Measurements from ENCODE around the gene ORM2. TPM values are rescaled to one million over a fixed set of nuclear protein-coding genes. Genes with fewer than 3 reads are reported as not detected.

The ORM2 gene
- total and polyA plus RNA-seq, 2 of the 8 experiments (the other 6 are each of a cell fraction or from before 2014, with no cell fraction given) = 1.3 TPM; not detected in 1

DNA sequence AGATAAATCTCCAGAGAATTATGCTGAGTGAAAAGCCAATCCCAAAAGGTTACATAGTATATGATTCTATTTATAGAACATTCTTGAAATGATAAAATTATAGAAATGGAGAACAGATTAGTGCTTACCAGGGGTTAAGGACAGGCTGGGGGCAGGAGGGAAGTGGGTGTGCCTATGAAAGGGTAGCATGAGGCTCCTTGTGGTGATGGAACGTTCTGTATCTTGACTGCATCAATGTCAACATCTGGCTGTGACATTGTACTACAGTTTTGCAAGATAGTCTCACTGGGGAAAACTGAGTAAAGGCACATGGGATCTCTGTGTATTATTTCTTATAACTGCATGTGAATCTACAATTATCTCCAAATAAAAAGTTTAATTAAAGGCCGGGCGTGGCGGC, 22.3 kb downstream of the ORM2 start:
- POLR2A ChIA-PET (ENCODE audit: partially characterized antibody) = interaction anchor here (0.9 to 1.9 kb wide), 4 partner anchors 16 to 43 kb away, joined by 3 to 4 read pairs (median 4); no protein-coding TSS in a partner anchor
- Histone ChIP-seq H4K20me1 (replicated peaks in 1 of 2; ENCODE audit: control insufficient read depth in 1 of 2, insufficient read depth in 2 of 2, low read length in 2 of 2) (no peaks in the 10 kb centered on the region), H3K56ac (replicated peaks; ENCODE audit: insufficient read length, low read depth, low read length) (no peak overlapping the region), H3K23me2 (ENCODE audit: low read depth, low read length) (no peaks in the 10 kb centered on the region), H3K23ac (ENCODE audit: insufficient read length) (no peak overlapping the region), H3K27ac (ENCODE audit: low read depth, low read length) (no peak overlapping the region), H3K4me1 (replicated peaks in 1 of 4; ENCODE audit: control insufficient read depth in 3 of 4, insufficient read depth in 4 of 4, low read length in 3 of 4) (peaks cover 4 to 11% (median 8%) of the 10 kb centered on the region in 4 experiments; a peak in 6 of 7 replicates), H2BK120ac (replicated peaks; ENCODE audit: low read depth, low read length) (no peak overlapping the region), H2BK5ac (ENCODE audit: low read depth, low read length) (no peak overlapping the region), H2AK5ac (ENCODE audit: low read depth, low read length) (no peak overlapping the region), H2BK12ac (ENCODE audit: low read depth, low read length) (no peak overlapping the region), H3K4me2 (ENCODE audit: insufficient read depth in 1 of 2, low read depth in 2 of 2, low read length in 2 of 2) (no peak overlapping the region), H4K8ac (ENCODE audit: extremely low read depth, insufficient read depth, low read length) (no peak overlapping the region), H2BK15ac (ENCODE audit: low read length) (no peak overlapping the region), H4K5ac (ENCODE audit: insufficient read length, low read depth, low read length) (no peak overlapping the region), H4K91ac (replicated peaks; ENCODE audit: insufficient read length, low read length) (no peak overlapping the region), H3K79me2 (ENCODE audit: control insufficient read depth in 1 of 2, insufficient read depth in 2 of 2, low read length in 2 of 2) (no peaks in the 10 kb centered on the region), H2AFZ (ENCODE audit: low read length) (no peak overlapping the region), H2BK20ac (ENCODE audit: low read length) (no peak overlapping the region), H3K27me3 (replicated peaks in 1 of 4; ENCODE audit: control insufficient read depth in 3 of 4, extremely low read depth in 1 of 4, insufficient read depth in 3 of 4, low read length in 3 of 4) (no peaks in the 10 kb centered on the region), H3K79me1 (ENCODE audit: low read depth, low read length) (no peaks in the 10 kb centered on the region), H3K18ac (ENCODE audit: extremely low read depth, low read length) (no peak overlapping the region), H3K9ac (replicated peaks in 1 of 4; ENCODE audit: extremely low read depth in 1 of 4, low read depth in 3 of 4, low read length in 3 of 4) (no peak overlapping the region), H3K9me3 (ENCODE audit: insufficient read depth in 2 of 2, low read depth in 1 of 2, low read length in 1 of 2) (no peaks in the 10 kb centered on the region), H3K36me3 (ENCODE audit: control insufficient read depth in 2 of 4, insufficient read depth in 4 of 4, low read length in 3 of 4) (peaks cover 4 to 69% (median 30%) of the 10 kb centered on the region in 4 experiments), H3K14ac (ENCODE audit: insufficient read length) (no peak overlapping the region), H3K4me3 (ENCODE audit: extremely low read depth in 1 of 4, insufficient read depth in 2 of 4, low read depth in 3 of 4, low read length in 4 of 4) (no peak overlapping the region), H3K4ac (replicated peaks; ENCODE audit: insufficient read length, low read depth, low read length) (no peak overlapping the region)
- FAIRE-seq (no peak), DNase-seq (ENCODE audit: low read depth in 1 of 2, low spot score in 2 of 2) (no peak)
- CTCF ChIA-PET (ENCODE audit: partially characterized antibody) = interaction anchor here (1.0 to 4.5 kb wide), 3 partner anchors 13 to 293 kb away, joined by 3 to 21 read pairs (median 3); no protein-coding TSS in a partner anchor
- WGBS, 2 experiments (ENCODE audit: extremely low coverage in 1 of 2, insufficient coverage in 1 of 2, insufficient read length in 1 of 2, insufficient replicate concordance in 2 of 2, low coverage in 1 of 2, low lambda C conversion rate in 2 of 2, missing lambda C conversion rate in 1 of 2) = 100% methylated on average over 4 of the region's 4 CpGs; no CpG with 5 or more reads in 1 of the 2 experiments
- TF ChIP-seq BCL11A (IDR thresholded peaks at IDR 0.05; ENCODE audit: low read depth in 2 of 2, low read length in 2 of 2) = no peak
- TF ChIP-seq BACH1 (IDR thresholded peaks at IDR 0.05; ENCODE audit: low read length) = no peak
- TF ChIP-seq GABPA (IDR thresholded peaks at IDR 0.05; ENCODE audit: borderline replicate concordance, insufficient read depth, low read length) = no peak
- TF ChIP-seq, protein P1, sequence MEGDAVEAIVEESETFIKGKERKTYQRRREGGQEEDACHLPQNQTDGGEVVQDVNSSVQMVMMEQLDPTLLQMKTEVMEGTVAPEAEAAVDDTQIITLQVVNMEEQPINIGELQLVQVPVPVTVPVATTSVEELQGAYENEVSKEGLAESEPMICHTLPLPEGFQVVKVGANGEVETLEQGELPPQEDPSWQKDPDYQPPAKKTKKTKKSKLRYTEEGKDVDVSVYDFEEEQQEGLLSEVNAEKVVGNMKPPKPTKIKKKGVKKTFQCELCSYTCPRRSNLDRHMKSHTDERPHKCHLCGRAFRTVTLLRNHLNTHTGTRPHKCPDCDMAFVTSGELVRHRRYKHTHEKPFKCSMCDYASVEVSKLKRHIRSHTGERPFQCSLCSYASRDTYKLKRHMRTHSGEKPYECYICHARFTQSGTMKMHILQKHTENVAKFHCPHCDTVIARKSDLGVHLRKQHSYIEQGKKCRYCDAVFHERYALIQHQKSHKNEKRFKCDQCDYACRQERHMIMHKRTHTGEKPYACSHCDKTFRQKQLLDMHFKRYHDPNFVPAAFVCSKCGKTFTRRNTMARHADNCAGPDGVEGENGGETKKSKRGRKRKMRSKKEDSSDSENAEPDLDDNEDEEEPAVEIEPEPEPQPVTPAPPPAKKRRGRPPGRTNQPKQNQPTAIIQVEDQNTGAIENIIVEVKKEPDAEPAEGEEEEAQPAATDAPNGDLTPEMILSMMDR (IDR thresholded peaks at IDR 0.05; ENCODE audit: control extremely low read depth in 1 of 3, insufficient read depth in 1 of 3, low read depth in 1 of 3, low read length in 3 of 3) = no peak
- TF ChIP-seq TEAD4 (IDR thresholded peaks at IDR 0.05; ENCODE audit: low read depth, low read length) = no peak
- no peak for TF ChIP-seq GTF2F1 (IDR thresholded peaks at IDR 0.05; ENCODE audit: borderline replicate concordance, low read depth, low read length)
- no peak for TF ChIP-seq CHD2 (IDR thresholded peaks at IDR 0.05; ENCODE audit: low read length)
